ENCODE data around the gene INTS12.
"Not testable (repeated sequence)": the region's sequence is repeated elsewhere in the genome, so short reads cannot be mapped to it uniquely, and the experiment has no call there.

INTS12 gene

GRCh38 chr4:105710012-105710600 lies 1.6 kb upstream of the INTS12 start:
- TF ChIP-seq CTCF (IDR thresholded peaks at IDR 0.05; ENCODE audit: insufficient read depth, missing control alignments) = no peak
- DNase-seq (ENCODE audit: insufficient read length, low spot score) (no peak), FAIRE-seq (no peak)

- no peak for TF ChIP-seq CTCF (IDR thresholded peaks at IDR 0.05; ENCODE audit: insufficient read depth, missing control alignments)
- DNase-seq (ENCODE audit: insufficient read length, low spot score) = no peak
- no peak for FAIRE-seq
These were observed 577 bp upstream of the INTS12 start for GRCh38 chr4:105709081-105709450.

GRCh38 chr4:105707782-105708180 lies 708 bp downstream of the INTS12 start:
- no peak for TF ChIP-seq CTCF (IDR thresholded peaks at IDR 0.05; ENCODE audit: insufficient read depth, missing control alignments)
- no peak for DNase-seq (ENCODE audit: insufficient read length, low spot score)
- FAIRE-seq = no peak

GRCh38 chr4:105698607-105699006 lies 9.9 kb downstream of the INTS12 start:
- FAIRE-seq (no peak), DNase-seq (ENCODE audit: insufficient read length, low spot score) (no peak)
- no peak for TF ChIP-seq CTCF (IDR thresholded peaks at IDR 0.05; ENCODE audit: insufficient read depth, missing control alignments)

GRCh38 chr4:105695832-105696231 lies 12.7 kb downstream of the INTS12 start:
- not testable (repeated sequence) for DNase-seq (ENCODE audit: insufficient read length, low spot score); FAIRE-seq

- not testable (repeated sequence) for FAIRE-seq; DNase-seq (ENCODE audit: insufficient read length, low spot score)
These were observed 13.7 kb downstream of the INTS12 start for GRCh38 chr4:105694812-105695211.

GRCh38 chr4:105686571-105686970 lies 21.9 kb downstream of the INTS12 start:
- no peak for TF ChIP-seq CTCF (IDR thresholded peaks at IDR 0.05; ENCODE audit: insufficient read depth, missing control alignments)
- FAIRE-seq (no peak), DNase-seq (ENCODE audit: insufficient read length, low spot score) (no peak)

GRCh38 chr4:105683038-105683437 lies 25.5 kb downstream of the INTS12 start:
- no peak for TF ChIP-seq CTCF (IDR thresholded peaks at IDR 0.05; ENCODE audit: insufficient read depth, missing control alignments)
- FAIRE-seq (no peak), DNase-seq (ENCODE audit: insufficient read length, low spot score) (no peak)

Measured in D721Med (cell line).